ENCODE data around the gene ANXA9.

DNA sequence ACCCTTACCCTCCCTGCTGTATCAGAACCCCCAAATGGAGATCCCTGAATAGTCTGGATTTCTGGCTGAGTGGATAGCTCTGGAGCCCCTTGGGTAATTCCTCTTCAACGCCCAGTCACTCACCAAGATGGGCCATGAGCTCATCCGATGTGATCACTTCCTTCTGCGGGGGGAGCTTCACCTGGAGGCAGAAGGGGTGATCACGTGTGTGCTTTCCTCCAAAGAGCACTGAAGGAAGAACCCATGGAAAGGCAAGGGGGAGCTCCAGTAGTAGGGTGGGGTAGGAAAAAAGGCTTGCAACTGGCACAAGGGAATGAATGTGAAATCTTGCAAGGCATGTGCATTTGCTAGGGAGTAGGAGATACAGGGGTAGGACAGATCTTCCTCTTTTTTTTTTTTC is 19.5 kb downstream of the ANXA9 start:
- TF ChIP-seq, protein P1, sequence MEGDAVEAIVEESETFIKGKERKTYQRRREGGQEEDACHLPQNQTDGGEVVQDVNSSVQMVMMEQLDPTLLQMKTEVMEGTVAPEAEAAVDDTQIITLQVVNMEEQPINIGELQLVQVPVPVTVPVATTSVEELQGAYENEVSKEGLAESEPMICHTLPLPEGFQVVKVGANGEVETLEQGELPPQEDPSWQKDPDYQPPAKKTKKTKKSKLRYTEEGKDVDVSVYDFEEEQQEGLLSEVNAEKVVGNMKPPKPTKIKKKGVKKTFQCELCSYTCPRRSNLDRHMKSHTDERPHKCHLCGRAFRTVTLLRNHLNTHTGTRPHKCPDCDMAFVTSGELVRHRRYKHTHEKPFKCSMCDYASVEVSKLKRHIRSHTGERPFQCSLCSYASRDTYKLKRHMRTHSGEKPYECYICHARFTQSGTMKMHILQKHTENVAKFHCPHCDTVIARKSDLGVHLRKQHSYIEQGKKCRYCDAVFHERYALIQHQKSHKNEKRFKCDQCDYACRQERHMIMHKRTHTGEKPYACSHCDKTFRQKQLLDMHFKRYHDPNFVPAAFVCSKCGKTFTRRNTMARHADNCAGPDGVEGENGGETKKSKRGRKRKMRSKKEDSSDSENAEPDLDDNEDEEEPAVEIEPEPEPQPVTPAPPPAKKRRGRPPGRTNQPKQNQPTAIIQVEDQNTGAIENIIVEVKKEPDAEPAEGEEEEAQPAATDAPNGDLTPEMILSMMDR (IDR thresholded peaks at IDR 0.05): no peak
- TF ChIP-seq POLR2AphosphoS5 (IDR thresholded peaks at IDR 0.05) (no peak), EP300 (IDR thresholded peaks at IDR 0.05) (no peak)

Data from gastroesophageal sphincter (tissue), 3 donors.